Adrenal gland (tissue), 12 donors: Measurements from ENCODE around the gene SRGAP3. TPM values are rescaled to one million over a fixed set of nuclear protein-coding genes. Genes with fewer than 3 reads are reported as not detected.

Experiments used
- DNase-seq, 7 donors: peaks; one replicate each; pipeline ENCODE4 v3.0.0-alpha.2; 2019 to 2020
- H3K27ac ChIP-seq, 5 donors: fragments of 200-600 bp; sonication (generic) in 4 of 5; 1 replicate in 3 of 5; 2 replicates in 2 of 5; pipeline versions ENCODE4 v1.5.1 to v1.8.0; 2016 to 2020; ENCODE audit warnings: mild to moderate bottlenecking in 1 of 5
- H3K27me3 ChIP-seq: fragments of 200-600 bp; 2 replicates; pipeline ENCODE4 v1.8.0; 2021
- H3K36me3 ChIP-seq, 2 donors: fragments of 200-600 bp; replicated peaks in 1 of 2; 1 replicate in 1 of 2; 2 replicates in 1 of 2; pipeline versions ENCODE4 v1.5.1 to v1.8.0; 2018 to 2022
- H3K4me1 ChIP-seq, 2 donors: fragments of 200-600 bp; replicated peaks in 1 of 2; 1 replicate in 1 of 2; 2 replicates in 1 of 2; pipeline versions ENCODE4 v1.5.1 to v1.8.0; 2018 to 2021
- H3K4me3 ChIP-seq, 4 donors: fragments of 200-600 bp; sonication (generic) in 3 of 4; one replicate each; pipeline ENCODE4 v1.5.1; 2016 to 2018
- H3K9me3 ChIP-seq, 3 donors: fragments of 200-600 bp; sonication (generic) in 1 of 3; replicated peaks in 1 of 3; 1 replicate in 2 of 3; 2 replicates in 1 of 3; pipeline versions ENCODE4 v1.5.1 to v1.8.0; 2016 to 2021
- CTCF ChIP-seq, 6 experiments: fragments of 450-650 bp in 4 of 6; fragments of 200-600 bp in 2 of 6; sonication (generic) in 1 of 6; IDR thresholded peaks; 1 replicate in 5 of 6; 2 replicates in 1 of 6; pipeline versions ENCODE4 v1.5.1 to v1.8.0; 2016 to 2021; ENCODE audit warnings: antibody characterized with exemption in 6 of 6, mild to moderate bottlenecking in 2 of 6, moderate library complexity in 1 of 6
- POLR2A ChIP-seq, 2 donors: fragments of 450-650 bp; IDR thresholded peaks; one replicate each; pipeline ENCODE4 v1.6.1; 2017; ENCODE audit warnings: antibody characterized with exemption in 2 of 2, mild to moderate bottlenecking in 2 of 2, moderate library complexity in 1 of 2
- WGBS, 4 donors: extraction: QIAGEN DNeasy Blood & Tissue Kit in 2 of 4; methylation state at CpG; one replicate each; pipeline versions ENCODE4 v1.1.5 to v1.1.7; 2013 to 2017; 5-methylcytosine and 5-hydroxymethylcytosine counted together
- intact Hi-C, 2 donors: fragments of 100-400 bp; cut with DNase I; formaldehyde crosslinking; loops; one replicate each; pipeline versions ENCODE4 v1.14.1 to v1.15.0; 2022 to 2023
- polyA plus RNA-seq, 3 donors: library from polyadenylated mRNA; stranded (reverse); fragments of 200-250 nt in 2 of 3; fragments of 350-450 nt in 1 of 3; fragmentation: Illumina TruSeq in 1 of 3; extraction: RNeasy Lipid Tissue Mini Kit (QIAGEN cat#74804) in 1 of 3; gene quantifications; one replicate each; pipeline ENCODE4 v1.2.3, GENCODE V29; 2013 to 2014
- total RNA-seq, 9 donors: library from RNA; depleted of rRNA in 4 of 9; stranded (reverse); fragments of >200 nt in 4 of 9; fragments of 120-200 nt in 1 of 9; fragmentation: NEBNext Ultra II Directional in 1 of 9; extraction: Animal tissue kit (Norgen Biotek cat#: 25700) in 1 of 9; gene quantifications; one replicate each; pipeline versions ENCODE4 v1.1.0 to v1.2.4, GENCODE V29; 2013 to 2023
- donor health status: healthy with polysubstance abuse.
- donor health status: Bipolar disorder and iron deficiency.
- donor health status: DM: yes; HTN: yes; CAD: no.
- donor health status: DM: no; HTN: no; CAD: no.
- donor health status: DM: no; HTN: no; CAD: no.
- donor health status: DM: yes; HTN: yes; CAD: no.

The SRGAP3 gene
- total and polyA plus RNA-seq, 12 donors, result 3.3 to 35.0 (median 17.8) TPM

- no peaks in the 10 kb centered on the region for H3K4me1 ChIP-seq
- H3K27ac ChIP-seq, result no peak overlapping the region
- no peaks in the 10 kb centered on the region for H3K27me3 ChIP-seq
- TF ChIP-seq POLR2A (IDR thresholded peaks at IDR 0.05), result no peak
- TF ChIP-seq CTCF (IDR thresholded peaks at IDR 0.05), result no peak
- no peaks in the 10 kb centered on the region for H3K36me3 ChIP-seq
- 56 to 88% (median 79%) methylated on average over 4 to 6 of the region's 6 CpGs for WGBS, 4 donors
- DNase-seq, result no peak
- intact Hi-C loops, result loop anchor here (5.0 kb wide), 2 partner anchors 80 to 315 kb away; no protein-coding TSS in a partner anchor
- no peak overlapping the region for H3K4me3 ChIP-seq
- H3K9me3 ChIP-seq, result no peaks in the 10 kb centered on the region
Observed at GRCh38 chr3:8987226-8987625, 262.2 kb downstream of the SRGAP3 start.

GRCh38 chr3:8986741-8987140, 262.7 kb downstream of the SRGAP3 start:
- Histone ChIP-seq H3K4me3 (no peak overlapping the region), H3K9me3 (no peaks in the 10 kb centered on the region), H3K4me1 (no peaks in the 10 kb centered on the region), H3K27me3 (no peaks in the 10 kb centered on the region), H3K36me3 (no peaks in the 10 kb centered on the region), H3K27ac (no peak overlapping the region)
- no peak for DNase-seq
- intact Hi-C loops, result loop anchor here (5.0 kb wide), 2 partner anchors 81 to 316 kb away; no protein-coding TSS in a partner anchor
- WGBS, 4 donors, result 83 to 93% (median 87%) methylated on average over 4 to 6 of the region's 6 CpGs
- no peak for TF ChIP-seq POLR2A (IDR thresholded peaks at IDR 0.05)
- no peak for TF ChIP-seq CTCF (IDR thresholded peaks at IDR 0.05)

GRCh38 chr3:8985876-8986275, 263.6 kb downstream of the SRGAP3 start:
- no peak for DNase-seq
- intact Hi-C loops, result loop anchor here (5.0 kb wide), 2 partner anchors 81 to 316 kb away; no protein-coding TSS in a partner anchor
- H3K27ac ChIP-seq, result no peak overlapping the region

GRCh38 chr3:8985411-8985831, 264.0 kb downstream of the SRGAP3 start:
- H3K9me3 ChIP-seq, result no peaks in the 10 kb centered on the region
- intact Hi-C loops, result loop anchor here (5.0 kb wide), 2 partner anchors 82 to 317 kb away; no protein-coding TSS in a partner anchor
- no peak overlapping the region for H3K4me3 ChIP-seq
- 83 to 98% (median 95%) methylated on average over 8 to 37 of the region's 37 CpGs for WGBS, 4 donors
- H3K36me3 ChIP-seq, result no peaks in the 10 kb centered on the region
- no peak overlapping the region for H3K27ac ChIP-seq
- TF ChIP-seq CTCF (IDR thresholded peaks at IDR 0.05) (no peak), POLR2A (IDR thresholded peaks at IDR 0.05) (no peak)
- DNase-seq, result no peak
- H3K4me1 ChIP-seq, result no peaks in the 10 kb centered on the region
- H3K27me3 ChIP-seq, result no peaks in the 10 kb centered on the region

More at GRCh38 chr3:8985876-8986275, 263.6 kb downstream of the SRGAP3 start:
- no peaks in the 10 kb centered on the region for H3K4me1 ChIP-seq
- no peak for TF ChIP-seq CTCF (IDR thresholded peaks at IDR 0.05)
- TF ChIP-seq POLR2A (IDR thresholded peaks at IDR 0.05), result no peak
- H3K4me3 ChIP-seq, result no peak overlapping the region
- H3K9me3 ChIP-seq, result no peaks in the 10 kb centered on the region
- H3K36me3 ChIP-seq, result no peaks in the 10 kb centered on the region
- WGBS, 4 donors, result 57 to 91% (median 86%) methylated on average over 4 to 9 of the region's 9 CpGs
- H3K27me3 ChIP-seq, result no peaks in the 10 kb centered on the region
